Measurements from ENCODE around the gene CCR7.

Gene CCR7

DNA sequence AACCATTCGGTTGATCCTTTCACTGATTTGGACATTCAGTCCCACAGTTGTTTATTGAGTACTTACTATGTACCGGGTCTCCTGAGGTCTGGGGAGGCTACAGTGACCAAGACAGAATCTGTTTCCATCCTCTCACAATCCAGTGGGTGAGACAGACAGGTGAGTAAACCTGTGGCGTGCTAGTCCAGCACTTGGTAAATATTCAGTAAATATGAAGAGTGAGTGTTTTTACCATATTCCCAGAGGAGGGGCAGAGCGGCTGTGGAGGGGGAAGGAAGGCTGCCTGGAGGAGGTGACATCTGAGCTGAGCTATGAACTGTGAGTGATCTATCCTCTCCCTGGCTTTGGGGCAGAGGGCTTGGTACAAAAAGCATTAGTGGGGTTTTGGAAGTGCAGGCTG lies 31.4 kb downstream of the CCR7 start:
- no peak overlapping the region for H3K4me3 ChIP-seq (ENCODE audit: low read depth, low read length)
- TF ChIP-seq, protein P1, sequence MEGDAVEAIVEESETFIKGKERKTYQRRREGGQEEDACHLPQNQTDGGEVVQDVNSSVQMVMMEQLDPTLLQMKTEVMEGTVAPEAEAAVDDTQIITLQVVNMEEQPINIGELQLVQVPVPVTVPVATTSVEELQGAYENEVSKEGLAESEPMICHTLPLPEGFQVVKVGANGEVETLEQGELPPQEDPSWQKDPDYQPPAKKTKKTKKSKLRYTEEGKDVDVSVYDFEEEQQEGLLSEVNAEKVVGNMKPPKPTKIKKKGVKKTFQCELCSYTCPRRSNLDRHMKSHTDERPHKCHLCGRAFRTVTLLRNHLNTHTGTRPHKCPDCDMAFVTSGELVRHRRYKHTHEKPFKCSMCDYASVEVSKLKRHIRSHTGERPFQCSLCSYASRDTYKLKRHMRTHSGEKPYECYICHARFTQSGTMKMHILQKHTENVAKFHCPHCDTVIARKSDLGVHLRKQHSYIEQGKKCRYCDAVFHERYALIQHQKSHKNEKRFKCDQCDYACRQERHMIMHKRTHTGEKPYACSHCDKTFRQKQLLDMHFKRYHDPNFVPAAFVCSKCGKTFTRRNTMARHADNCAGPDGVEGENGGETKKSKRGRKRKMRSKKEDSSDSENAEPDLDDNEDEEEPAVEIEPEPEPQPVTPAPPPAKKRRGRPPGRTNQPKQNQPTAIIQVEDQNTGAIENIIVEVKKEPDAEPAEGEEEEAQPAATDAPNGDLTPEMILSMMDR (IDR thresholded peaks at IDR 0.05; ENCODE audit: low read depth, low read length), result no peak

DNA sequence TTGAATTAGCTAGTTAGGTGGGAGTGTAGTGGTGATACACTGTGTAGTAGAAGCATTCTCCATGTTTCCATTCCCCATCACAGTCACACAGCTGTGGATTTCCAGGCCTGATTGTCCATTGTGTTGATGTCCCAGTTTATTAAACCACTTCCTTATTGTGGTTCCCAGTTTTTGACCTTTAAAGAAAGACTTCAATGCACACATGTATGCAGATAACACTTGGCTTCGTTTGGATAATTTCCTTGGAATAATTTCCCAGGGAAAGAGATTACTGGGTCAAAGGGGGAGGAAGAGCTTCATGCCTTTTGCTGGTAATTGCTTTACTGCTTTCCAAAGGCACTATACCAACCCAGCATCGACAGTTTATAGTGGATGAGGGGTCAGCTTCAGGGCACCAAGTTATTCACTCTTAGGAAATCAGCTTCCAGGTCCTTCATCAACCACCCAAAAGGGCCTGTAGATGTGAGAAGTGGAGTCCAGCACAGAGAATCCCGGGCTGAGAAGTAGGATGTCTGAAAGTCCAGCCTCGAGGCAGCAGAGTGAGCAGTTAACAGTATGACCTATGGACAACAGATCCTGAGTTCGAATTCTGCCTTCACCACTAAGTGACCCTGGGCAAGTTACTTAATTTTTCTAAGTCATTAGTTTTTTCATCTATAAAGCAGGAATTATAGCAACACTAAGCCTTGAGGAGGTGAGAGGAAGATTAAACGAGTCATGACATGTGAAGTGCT lies 32.6 kb downstream of the CCR7 start:
- TF ChIP-seq, protein P1 (IDR thresholded peaks at IDR 0.05; ENCODE audit: low read depth, low read length), result no peak
- no peak overlapping the region for H3K4me3 ChIP-seq (ENCODE audit: low read depth, low read length)

DNA sequence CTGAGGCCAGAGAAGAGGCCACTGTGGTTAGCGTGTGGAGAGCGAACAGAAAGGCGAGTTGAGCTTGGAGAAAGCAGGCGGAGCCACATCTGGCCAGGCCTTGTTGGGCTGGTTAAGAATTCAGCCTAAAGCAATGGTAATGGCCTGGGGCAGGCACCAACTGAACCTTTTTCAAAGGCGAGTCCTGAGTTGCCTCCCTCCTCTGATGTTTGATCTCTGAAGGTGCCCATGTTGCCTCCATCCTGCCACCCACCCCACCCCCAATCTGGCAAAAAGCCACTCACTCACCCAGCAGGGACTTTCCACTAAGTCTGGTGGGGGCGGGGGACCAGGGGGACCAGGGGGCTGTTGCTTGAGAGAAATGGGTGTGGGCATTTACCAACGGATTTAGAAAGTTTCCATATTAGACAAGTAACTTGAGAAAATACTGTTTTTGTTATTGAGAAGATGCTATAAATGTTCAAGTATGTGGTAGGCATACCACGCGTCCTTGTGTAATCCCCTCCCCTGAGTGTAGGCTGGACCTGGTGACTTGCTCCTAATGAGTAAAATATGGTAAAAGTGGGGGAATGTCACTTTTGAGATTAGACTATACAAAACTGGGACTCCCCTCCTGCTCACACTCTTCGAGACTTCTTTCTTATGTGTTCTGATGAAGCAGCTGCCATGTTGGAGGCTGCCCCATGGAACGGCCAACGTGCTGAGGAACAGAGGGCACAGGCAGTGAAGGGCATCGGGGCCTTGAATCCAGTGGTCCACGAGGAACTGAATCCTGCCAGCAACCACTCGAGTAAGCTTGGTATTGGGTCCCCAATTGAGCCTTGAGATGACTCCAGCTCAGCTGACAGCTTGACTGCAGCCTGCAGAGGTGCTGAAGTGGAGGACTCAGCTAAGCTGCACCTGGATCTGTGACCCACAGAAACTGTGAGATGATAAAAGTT lies 34.0 kb downstream of the CCR7 start:
- TF ChIP-seq, protein P1 (IDR thresholded peaks at IDR 0.05; ENCODE audit: low read depth, low read length), result no peak
- H3K4me3 ChIP-seq (ENCODE audit: low read depth, low read length), result no peak overlapping the region

DNA sequence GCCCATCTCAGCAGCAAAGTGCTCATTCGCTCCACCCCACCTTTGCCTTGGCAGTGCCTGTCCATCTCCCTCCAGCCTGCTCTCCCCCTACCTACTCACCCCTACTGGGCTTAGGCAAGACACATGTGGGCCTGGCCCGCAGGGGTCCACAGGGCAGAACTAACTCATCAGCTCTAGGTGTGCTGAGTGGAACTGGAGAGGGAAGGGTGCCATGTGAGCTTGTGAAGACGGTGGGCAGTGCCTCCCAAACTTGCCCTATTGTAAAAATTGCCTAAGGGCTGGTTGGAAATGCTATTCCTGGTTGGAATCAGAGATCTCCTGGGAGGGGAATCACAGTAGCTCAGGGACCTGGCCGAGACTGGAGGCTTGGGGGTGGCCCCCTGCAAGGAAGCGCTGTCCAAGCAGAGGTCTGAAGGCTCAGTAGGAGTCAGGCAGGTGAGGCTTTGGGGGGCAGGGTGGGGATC lies 34.7 kb downstream of the CCR7 start:
- no peak overlapping the region for H3K4me3 ChIP-seq (ENCODE audit: low read depth, low read length)
- TF ChIP-seq, protein P1 (IDR thresholded peaks at IDR 0.05; ENCODE audit: low read depth, low read length), result no peak

DNA sequence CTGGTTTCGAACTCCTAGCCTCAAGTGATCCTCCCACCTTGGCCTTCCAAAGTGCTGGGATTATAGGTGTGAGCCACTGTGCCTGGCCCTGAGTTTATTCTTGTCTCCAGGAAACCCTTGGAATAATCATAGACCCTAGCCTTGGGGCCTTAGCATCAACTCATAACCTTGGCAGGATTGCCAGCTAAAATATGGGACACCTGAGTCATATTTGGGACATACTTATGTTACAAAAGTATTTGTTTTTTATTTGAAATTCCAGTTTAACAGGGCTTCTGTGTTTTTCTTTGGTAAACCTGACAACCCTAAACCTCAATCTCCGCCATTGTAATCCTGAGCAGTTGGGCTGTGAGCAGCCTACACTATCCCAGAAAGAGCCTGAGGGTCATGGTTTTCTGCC lies 35.3 kb downstream of the CCR7 start:
- TF ChIP-seq, protein P1 (IDR thresholded peaks at IDR 0.05; ENCODE audit: low read depth, low read length), result no peak
- H3K4me3 ChIP-seq (ENCODE audit: low read depth, low read length), result no peak overlapping the region

DNA sequence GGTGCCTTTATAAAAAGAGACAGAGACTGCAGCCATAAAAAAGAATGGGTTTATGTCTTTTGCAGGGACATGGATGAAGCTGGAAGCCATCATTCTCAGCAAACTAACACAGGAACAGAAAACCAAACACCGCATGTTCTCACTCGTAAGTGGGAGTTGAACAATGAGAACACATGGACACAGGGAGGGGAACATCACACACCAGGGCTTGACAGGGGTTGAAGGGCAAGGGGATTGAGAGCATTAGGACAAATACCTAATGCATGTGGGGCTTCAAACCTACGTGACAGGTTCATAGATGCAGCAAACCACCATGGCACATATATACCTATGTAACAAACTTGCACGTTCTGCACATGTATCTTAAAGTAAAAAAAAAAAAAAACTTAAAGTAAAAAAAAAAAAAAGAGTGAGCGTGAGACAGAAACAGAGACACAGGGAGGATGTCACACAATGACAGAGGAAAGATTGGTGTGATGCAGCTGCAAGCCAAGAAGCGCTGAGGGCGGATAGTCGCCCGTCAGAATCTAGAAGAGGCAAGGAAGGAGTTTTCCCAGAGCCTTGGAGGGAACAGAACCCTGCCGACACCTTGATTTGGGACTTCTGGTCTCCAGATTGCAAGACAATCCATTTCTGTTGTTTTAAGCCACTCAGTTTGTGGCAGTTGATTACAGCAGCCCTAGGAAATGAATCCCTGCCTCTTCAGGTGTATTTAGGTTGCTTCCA lies 36.4 kb downstream of the CCR7 start:
- H3K4me3 ChIP-seq (ENCODE audit: low read depth, low read length), result no peak overlapping the region
- TF ChIP-seq, protein P1 (IDR thresholded peaks at IDR 0.05; ENCODE audit: low read depth, low read length), result no peak
